GM21825 (cell line): ENCODE results near the gene LSR.
"Not testable (repeated sequence)": the region's sequence is repeated elsewhere in the genome, so short reads cannot be mapped to it uniquely, and the experiment has no call there.

Experiments
- ATAC-seq: cut with Tn5 transposase; IDR thresholded peaks from one replicate; pipeline ENCODE4 v1.9.1; 2021; ENCODE audit warnings: mild to moderate bottlenecking, moderate library complexity; ENCODE audit not compliant: unreplicated experiment

The LSR gene

DNA sequence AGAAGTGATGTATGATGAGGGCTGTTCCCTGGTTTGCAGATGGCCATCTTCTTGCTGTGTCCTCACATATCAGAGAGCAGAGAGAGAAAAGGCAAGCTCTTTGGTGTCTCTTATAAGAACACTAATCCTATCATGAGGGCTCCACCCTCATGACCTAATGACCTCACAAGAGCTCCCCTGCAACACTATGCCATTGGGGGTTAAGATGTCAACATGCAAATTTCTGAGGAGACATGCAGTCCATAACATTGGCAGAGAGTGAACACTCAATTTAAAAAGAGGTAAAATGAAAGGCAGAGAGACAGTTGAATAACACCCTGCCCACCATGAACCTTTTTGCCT, 31.2 kb upstream of the LSR start:
- ATAC-seq, result no peak

DNA sequence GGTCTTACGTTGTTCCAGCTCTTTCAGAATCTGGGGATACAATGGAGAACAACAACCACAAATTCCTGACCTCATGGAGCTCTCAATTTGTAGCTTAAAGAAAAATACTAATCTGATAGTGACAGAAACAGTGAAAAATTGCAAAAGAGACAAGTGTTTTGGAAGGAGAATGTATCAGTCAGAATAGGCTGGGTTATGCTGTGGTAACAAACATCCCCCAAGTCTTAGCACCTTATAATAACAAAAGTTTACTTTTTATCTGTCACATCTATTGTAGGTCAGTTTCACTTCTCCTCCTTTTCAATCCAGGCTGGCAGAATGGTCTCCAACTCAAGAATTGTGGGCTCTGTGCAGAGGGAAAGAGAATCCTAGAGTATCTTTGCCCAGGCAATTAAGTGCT, 29.8 kb upstream of the LSR start:
- no peak for ATAC-seq

DNA sequence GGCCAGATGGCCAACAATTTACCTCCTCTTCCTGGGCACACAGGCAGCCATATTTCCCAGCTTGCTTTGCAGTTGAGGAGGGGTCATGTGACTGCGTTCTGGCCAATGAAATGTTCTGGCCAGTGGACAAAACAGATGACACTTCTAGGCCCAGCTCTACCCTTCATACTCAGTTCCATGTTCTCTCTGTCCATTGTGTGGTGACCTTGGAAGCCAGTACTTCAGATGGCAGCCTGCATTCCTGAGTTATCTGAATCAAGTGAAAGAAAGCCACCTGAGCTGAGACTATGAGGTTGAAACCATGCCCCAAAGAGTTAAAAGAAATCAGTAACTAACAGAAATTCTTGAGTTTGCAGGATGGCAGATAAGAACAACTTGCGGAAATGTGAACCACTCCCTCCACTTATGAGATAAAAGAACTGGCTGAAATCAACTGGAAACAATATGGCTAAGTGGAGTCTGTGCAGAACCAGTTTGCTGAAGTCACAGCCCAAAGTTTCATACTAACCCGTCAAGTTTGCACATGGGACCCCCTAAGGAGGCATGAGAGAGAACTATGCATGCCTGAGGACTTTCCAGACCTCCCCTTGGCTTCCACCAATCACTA, 28.4 kb upstream of the LSR start:
- ATAC-seq, result no peak

DNA sequence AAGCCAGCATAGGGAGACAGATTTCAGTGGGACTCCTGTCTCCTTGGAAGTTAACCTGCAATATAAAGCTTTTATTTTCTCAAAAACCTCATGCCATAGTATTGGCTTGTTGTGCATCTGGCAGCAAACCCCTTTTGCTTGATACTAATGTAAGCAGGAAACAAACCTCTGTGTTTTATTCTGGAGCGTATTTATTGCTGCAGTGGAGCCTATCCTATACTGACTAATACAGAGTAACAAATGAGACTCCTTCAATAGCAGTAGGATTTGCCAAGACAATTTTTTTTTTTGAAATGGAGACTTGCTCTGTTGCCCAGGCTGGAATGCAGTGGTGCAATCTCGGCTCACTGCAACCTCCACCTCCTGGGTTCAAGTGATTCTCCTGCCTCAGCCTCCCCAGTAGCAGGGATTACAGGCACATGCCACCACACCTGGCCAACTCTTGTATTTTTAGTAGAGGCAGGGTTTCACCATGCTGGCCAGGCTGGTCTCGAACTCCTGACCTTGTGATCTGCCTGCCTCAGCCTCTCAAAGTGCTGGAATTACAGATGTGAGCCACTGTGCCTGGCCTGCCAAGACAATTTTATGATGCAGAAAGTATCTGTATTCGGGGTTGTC, 27.7 kb upstream of the LSR start:
- ATAC-seq, result not testable (repeated sequence)

DNA sequence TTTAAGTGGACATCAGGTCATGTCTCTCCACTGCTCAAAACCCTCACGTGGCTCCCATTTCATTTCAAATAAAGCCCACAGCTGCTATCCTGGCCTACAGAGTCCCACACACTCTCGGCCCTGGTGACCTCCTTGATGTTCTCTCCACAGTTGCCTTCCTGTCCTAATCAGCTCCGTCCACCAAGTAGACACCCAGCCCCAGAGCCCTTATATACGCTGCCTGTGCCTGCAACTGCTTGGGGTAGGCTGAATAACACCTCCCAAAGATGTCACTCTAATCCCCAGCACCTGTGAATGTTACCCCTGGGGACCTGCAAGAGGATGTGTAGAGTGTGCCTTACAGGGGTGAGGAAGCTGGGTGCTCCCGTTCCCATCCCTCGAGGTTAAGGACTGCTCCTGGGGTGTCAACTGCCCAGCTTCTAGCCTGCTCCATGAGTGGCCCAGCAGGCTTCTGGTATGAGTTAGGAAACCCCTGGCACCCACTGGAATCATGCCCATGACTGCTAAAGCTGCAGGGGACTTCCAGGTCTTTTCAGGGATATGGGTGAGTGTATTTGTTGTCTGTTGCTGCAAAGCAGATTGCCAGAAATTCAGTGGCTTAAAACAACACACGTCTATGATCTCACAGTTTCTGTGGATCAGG, 26.3 kb upstream of the LSR start:
- ATAC-seq, result no peak

DNA sequence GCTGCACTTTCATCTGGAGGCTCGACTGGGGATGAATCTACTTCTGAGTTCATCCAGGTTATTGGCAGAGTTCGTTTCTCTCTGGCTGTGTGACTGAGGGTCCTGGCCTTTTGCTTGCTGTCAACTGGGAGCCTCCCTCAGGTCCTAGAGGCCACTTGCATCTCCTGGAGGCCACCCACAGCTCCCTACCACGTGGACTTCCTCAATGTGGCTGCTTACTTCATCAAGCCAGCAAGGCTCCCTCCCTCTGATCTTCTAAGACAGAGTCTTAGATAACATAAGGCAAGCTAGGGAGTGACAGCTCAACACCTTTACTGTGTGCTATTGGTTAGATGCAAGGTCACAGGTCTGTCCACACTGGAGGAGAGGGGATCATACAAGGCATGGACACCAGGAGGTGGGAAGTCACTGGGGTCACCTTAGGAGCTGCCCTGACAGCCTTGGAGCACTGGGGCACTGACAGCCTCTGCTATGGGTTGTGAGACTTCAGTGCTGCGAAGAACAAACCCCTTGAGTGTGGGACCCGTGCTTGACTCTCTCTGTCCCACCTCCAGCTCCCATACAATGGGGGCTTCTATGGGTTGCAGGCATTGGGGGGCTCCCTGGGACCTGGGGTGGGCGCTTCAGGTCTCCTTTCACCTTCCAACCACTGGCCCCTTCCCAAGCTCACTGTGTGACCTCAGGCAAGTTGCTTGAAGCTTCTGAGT, 25.6 kb upstream of the LSR start:
- ATAC-seq, result no peak

DNA sequence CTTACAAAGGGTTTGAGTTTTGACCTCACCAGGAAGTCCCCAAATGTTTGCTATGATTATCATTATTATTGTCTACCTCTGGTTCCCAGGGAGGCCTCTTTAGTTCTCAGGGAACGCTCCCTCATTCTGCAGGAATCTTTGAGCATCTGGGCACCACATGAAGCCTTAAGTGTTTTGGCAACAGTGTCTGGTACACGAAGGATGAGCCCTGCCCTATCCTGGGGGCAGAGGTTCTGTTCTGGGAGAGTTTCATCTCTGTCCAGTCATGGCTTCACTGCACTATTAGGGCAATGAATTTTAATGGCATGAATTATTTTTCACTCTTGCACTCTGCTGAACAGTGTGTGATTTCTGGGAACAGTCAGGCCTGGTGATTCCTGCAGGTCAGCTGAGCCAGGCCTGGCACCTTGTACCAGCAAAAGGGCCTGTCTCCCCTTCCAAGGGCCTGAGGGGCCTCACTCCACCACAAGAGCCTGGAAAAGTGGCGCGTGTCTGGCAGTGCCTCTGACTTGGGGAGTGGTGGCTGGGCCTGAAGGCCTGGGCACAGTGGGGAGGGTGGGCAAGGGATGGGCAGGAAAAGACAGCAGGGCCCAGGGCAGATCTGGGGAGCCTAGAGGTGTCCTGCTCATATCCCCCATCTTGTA, 24.8 kb upstream of the LSR start:
- no peak for ATAC-seq

DNA sequence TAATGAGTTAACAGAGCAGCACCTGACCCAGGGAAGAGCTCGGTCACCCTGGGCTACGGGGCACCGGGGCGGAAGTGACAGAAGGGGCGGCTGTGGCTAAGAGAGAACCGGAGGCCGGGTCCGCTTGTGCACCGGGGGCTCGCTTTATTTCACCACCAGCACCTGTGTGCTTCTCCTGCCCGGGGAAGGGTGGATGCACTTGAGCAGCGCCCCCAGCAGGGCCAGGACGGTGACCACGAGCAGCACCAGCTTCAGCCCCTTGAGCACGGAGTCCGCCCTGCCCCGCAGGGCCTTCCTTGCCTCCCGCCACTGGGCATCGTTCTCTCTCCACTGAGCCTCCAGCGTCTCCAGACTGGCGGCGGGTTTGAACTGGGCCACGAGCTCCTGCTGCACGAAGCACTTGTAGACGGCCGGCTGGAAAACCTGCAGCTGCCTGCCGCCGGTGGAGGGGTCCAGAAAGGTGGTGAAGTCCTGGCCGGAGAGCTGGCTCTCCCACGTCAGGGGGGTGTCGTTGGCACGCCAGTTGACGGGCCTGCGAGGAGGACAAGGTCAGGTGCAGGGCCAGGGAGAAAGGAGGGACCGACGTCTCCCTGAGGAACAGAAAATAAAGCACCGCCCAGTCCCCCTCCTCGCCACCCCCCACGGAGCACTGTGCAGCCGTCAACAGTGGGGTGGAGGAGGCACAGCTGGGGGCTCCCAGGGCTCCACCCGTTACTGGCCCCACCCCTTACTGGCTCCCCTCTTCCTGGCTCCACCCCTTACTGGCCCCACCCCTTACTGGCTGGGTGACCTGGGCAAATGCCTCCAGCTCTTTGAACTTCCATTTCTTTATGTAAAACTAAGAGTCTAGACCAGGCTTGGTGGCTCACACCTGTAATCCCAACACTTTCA, 23.9 kb upstream of the LSR start:
- no peak for ATAC-seq

DNA sequence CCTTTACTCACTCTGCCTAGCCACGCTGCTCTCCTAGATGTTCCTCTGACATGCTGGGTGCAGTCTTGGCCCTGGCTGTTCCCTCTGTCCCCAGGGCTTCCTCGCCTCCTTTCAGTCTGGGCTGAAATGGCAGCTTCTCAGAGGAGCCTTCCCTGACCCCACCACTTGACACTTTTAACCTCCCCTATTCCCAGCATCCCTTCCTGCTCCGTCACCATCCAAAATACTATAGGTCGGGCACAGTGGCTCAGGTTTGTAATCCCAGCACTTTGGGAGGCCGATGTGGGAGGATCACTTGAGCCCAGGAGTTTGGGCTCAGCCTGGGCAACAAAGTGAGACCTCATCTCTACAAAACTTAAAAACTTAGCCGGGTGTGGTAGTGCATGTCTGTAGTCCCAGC, 22.9 kb upstream of the LSR start:
- no peak for ATAC-seq

DNA sequence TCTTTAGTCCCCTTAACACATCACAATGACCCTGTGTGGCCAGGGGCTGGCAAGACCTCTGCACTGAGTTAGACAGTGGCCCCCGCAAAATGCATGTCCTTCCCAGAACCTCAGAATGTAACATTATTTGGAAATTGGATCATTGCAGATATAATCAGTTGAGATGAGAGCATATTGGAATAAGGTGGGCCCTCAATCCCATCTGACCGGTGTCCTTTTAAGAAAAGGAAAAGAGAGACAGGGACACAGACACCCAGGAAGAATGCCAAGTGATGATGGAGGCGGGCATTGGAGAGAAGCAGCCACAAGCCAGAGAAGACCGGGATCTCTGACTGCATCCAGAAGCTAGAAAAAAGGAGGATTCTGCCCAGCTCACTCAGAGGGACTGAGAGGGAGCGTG, 22.1 kb upstream of the LSR start:
- no peak for ATAC-seq

DNA sequence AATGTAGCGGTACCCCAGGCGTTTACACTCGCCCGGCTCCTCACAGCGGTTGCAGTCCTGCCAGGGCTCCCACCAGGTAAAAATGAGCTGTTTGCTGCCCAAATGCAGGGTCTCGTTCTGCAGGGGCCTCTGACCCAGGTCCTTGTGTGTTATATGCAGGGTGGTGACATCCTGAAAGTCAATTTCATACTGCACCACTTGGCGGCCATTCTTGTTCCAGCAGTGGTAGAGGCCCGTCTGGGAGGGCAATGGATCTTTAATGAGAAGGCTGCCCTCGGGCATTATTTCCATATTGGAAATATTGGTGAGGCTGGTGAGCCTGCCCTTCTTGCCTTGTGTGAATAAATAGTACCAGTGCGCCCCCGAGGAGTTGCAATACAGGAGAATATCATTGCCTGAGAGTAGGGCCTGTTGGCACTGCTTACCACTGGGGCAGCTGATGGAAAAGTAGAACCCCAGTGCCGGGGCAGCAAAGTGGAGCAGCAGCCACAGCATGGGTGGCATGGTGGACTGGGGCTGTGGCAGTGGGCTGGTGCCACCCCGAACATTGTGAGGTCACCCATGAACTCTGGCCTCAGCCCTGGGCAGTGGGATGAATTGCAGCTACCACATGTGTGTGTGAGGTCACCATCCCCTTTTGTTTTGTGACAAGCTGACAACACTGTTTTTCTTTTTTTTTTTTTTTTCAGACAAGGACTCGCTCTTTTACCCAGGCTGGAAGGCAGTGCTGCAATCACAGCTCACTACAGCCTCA, 20.4 kb upstream of the LSR start, which contains the start of gene FAM187B:
Gene FAM187B (minus strand): TSS at position 563 of the 754 bp plus-strand sequence. CDS start 59 bp downstream, at position 504.
- ATAC-seq, result no peak

DNA sequence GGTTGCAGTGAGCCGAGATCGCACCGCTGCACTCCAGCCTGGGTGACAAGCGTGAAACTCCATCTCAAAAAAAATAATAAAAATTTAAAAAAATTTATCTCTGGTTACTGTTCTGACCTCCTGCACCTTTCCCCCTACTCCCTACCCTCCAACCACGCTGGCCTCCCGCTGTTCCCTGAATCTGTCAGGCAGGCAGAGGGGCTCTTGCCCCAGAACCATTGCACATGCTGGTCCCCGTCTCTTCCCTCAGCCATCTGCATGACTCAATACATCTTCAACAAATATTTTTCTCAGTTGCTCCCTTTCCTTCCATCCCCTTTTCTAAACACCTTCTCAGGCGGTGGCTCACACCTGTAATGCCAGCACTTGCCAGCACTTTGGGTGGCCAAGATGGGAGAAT, 19.2 kb upstream of the LSR start:
- no peak for ATAC-seq

DNA sequence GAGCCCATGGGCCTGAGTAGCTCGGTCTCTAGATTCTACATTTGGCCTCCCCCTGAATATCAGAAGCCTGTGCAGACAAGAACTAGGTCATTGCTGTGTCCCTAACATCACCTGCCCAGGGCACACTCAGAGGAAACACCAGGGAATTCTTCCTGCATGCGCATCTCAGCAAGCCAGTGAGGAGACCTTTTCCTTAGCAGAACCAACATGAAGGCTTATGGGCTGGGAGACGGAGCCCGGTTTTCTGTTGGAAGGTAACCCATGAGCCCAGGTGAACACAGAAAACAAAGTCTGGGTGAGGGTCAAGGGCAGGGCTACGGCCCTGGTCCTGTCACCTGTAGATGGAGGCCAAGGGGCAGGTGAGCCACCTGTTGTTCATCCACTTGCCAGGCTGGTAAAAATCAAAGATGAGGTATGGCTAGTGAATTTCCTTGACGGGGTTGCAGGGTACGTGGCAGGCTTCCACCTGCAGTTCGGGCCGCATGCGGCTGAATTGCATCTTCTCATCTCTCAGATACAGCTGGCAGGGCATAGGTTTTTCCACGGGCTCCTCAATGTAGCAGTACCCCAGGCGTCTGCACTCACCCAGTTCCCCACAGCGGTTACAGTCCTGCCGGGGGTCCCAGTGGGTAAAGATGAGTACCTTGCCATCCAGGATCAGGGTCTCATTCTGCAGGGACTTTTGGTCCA, 16.7 kb upstream of the LSR start:
- ATAC-seq, result no peak

DNA sequence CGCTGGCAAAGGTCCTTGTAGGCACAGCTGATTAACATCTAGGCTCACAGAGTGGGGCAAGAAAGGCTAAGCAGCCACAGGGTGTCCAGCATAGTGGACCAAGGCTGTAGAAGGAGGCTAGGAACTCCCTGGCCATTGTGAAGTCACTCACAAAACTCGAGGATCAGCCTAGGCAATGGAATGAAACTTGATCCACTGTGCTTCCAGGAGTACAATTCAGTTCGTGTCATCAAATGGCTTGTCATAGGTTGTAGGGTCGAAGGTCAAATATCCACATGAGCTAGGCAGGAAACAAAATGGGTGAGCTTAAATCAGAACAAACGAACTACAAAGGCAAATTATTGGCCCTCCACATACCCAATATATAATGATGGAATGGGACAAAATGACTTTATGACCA, 15.9 kb upstream of the LSR start:
- no peak for ATAC-seq

DNA sequence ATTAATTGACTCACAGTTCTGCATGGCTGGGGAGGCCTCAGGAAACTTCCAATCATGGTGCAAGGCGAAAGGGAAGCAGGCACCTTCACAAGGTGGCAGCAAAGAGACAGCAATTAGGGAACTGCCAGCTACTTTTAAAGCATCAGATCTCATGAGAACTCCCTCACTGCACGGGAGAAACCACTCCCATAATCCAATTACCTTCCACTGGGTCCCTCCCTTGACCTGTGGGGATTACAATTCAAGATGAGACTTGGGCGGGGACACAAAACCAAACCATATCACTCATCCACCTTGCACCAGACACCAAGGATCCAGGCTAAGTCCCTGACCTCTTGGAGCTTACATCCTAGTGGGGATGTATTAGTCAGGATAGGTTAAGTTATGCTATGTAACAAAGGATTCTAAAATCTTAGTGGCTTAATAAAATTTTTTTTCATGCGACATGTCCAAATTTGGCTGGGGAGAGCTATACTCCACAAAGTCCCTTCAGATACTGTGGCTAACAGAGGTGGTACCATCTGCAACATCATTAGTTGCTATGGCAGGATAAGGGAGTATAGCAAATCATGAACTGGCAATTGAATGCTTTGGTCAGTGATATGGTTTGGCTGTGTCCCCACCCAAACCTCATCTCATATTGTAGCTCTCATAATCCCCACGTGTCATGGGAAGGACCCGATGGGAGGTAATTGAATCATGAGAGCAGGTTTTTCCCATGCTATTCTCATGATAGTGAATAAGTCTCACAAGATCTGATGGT, 12.0 kb upstream of the LSR start:
- ATAC-seq, result no peak

DNA sequence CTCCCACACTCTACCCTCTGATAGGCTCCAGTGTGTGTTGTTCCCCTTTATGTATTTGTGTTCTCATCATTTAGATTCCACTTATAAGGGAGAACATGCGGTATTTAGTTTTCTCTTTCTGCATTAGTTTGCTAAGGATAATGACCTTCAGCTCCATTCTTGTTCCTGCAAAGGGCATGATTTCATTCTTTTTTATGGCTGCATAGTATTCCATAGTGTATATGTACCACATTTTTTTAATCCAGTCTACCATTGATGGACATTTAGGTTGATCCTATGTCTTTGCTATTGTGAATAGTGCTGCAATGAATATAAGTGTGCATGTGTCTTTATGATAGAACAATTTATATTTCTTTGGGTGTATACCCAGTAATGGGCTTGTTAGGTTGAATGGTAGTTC, 9.2 kb upstream of the LSR start:
- not testable (repeated sequence) for ATAC-seq

DNA sequence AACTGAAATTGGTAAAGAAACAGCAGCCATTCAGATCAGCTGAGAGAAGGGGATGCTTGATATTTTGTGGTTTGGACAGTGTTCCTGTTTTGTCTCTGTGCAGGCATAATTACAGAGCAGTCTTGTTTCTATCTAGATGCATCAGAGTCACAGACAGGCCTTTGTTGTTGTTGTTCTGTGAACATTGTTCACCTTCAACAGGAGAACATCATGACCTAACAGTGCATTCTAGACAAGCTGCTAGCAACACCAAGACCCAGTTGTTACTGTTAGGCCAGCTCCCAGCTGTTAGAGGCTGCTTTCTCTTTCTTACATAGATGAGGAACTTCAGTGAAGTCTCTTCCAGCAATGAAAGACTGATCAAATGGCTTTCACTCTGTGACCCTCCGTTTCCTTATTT, 8.5 kb upstream of the LSR start:
- ATAC-seq, result no peak

DNA sequence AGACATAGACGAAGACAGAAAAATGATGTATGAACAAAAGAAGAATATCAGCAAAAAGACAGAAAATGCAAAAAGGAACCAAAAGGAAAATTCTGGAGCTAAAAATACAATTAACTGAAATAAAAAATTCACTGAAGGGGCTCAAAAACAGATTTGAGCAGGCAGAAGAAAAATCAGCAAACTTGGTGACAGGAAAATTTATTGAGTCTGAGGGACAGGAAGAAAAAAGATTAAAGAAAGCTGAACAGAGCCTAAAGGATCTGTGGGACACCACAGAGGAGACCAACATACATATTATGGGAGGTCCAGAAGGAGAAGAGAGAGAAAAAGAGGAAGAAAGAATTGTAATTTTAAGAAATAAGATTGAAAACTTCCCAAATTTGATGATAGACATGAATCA, 7.4 kb upstream of the LSR start:
- no peak for ATAC-seq
